Liver (tissue), 9 donors: ENCODE measurements around the gene ADAMTS4. TPM values are rescaled to one million over a fixed set of nuclear protein-coding genes. Genes with fewer than 3 reads are reported as not detected.

Experiments
- DNase-seq: peaks from one replicate; pipeline ENCODE4 v3.0.0-alpha.2; 2017; ENCODE audit warnings: low spot score
- H3K27ac ChIP-seq, 2 donors: one replicate each; pipeline ENCODE4 v1.7.0; 2013; ENCODE audit warnings: inconsistent platforms in 2 of 2, low read length in 2 of 2, control low read depth in 1 of 2, low read depth in 1 of 2, mild to moderate bottlenecking in 1 of 2
- H3K27me3 ChIP-seq, 4 donors: one replicate each; pipeline versions ENCODE4 v1.6.1 to v1.7.0; 2013; ENCODE audit warnings: low read length in 3 of 4, inconsistent platforms in 1 of 4, mild to moderate bottlenecking in 1 of 4, moderate library complexity in 1 of 4; ENCODE audit not compliant: control insufficient read depth in 4 of 4, insufficient read depth in 4 of 4
- H3K36me3 ChIP-seq, 4 donors: one replicate each; pipeline versions ENCODE4 v1.6.1 to v1.7.0; 2013; ENCODE audit warnings: low read length in 3 of 4, mild to moderate bottlenecking in 3 of 4, low read depth in 1 of 4, moderate library complexity in 1 of 4; ENCODE audit not compliant: control insufficient read depth in 4 of 4, insufficient read depth in 3 of 4
- H3K4me1 ChIP-seq, 4 donors: one replicate each; pipeline versions ENCODE4 v1.6.1 to v1.7.0; 2013; ENCODE audit warnings: low read length in 3 of 4, mild to moderate bottlenecking in 3 of 4, moderate library complexity in 1 of 4; ENCODE audit not compliant: control insufficient read depth in 4 of 4, insufficient read depth in 4 of 4
- H3K4me3 ChIP-seq, 3 donors: one replicate each; pipeline versions ENCODE4 v1.6.1 to v1.7.0; 2013; ENCODE audit warnings: low read length in 3 of 3, control low read depth in 1 of 3, low read depth in 1 of 3, mild to moderate bottlenecking in 1 of 3
- H3K9ac ChIP-seq, 2 donors: one replicate each; pipeline ENCODE4 v1.7.0; 2013; ENCODE audit warnings: low read length in 2 of 2, mild to moderate bottlenecking in 2 of 2, moderate library complexity in 2 of 2, control low read depth in 1 of 2, low read depth in 1 of 2
- H3K9me3 ChIP-seq, 4 donors: one replicate each; pipeline versions ENCODE4 v1.6.1 to v1.7.0; 2013; ENCODE audit warnings: low read length in 3 of 4; ENCODE audit not compliant: control insufficient read depth in 4 of 4
- EGR1 ChIP-seq, 2 donors: IDR thresholded peaks; 2 replicates each; pipeline ENCODE4 v1.6.1; 2016 to 2018; ENCODE audit warnings: antibody characterized with exemption in 2 of 2, low read depth in 2 of 2
- FOXA1 ChIP-seq: IDR thresholded peaks from 2 replicates; pipeline ENCODE4 v1.6.1; 2016; ENCODE audit warnings: antibody characterized with exemption
- FOXA2 ChIP-seq: IDR thresholded peaks from 2 replicates; pipeline ENCODE4 v1.6.1; 2016; ENCODE audit warnings: antibody characterized with exemption
- GABPA ChIP-seq, 2 donors: IDR thresholded peaks in 1 of 2; conservative IDR thresholded peaks in 1 of 2; 2 replicates each; pipeline ENCODE4 v1.6.1; 2016; ENCODE audit warnings: antibody characterized with exemption in 2 of 2, mild to moderate bottlenecking in 1 of 2, moderate library complexity in 1 of 2
- HNF4A ChIP-seq, 2 donors: conservative IDR thresholded peaks; 2 replicates each; pipeline ENCODE4 v1.6.1; 2016; ENCODE audit warnings: antibody characterized with exemption in 2 of 2, mild to moderate bottlenecking in 2 of 2
- HNF4G ChIP-seq: IDR thresholded peaks from 2 replicates; pipeline ENCODE4 v1.6.1; 2016; ENCODE audit warnings: antibody characterized with exemption
- JUND ChIP-seq, 2 donors: IDR thresholded peaks; 2 replicates each; pipeline ENCODE4 v1.6.1; 2016; ENCODE audit warnings: antibody characterized with exemption in 2 of 2
- NR2F2 ChIP-seq: IDR thresholded peaks from 2 replicates; pipeline ENCODE4 v1.6.1; 2016; ENCODE audit warnings: antibody characterized with exemption
- RXRA ChIP-seq, 2 donors: IDR thresholded peaks; 2 replicates each; pipeline ENCODE4 v1.6.1; 2017 to 2018; ENCODE audit warnings: antibody characterized with exemption in 2 of 2, mild to moderate bottlenecking in 1 of 2
- TAF1 ChIP-seq: conservative IDR thresholded peaks from 2 replicates; pipeline ENCODE4 v1.6.1; 2016; ENCODE audit warnings: antibody characterized with exemption, mild to moderate bottlenecking
- YY1 ChIP-seq: IDR thresholded peaks from 2 replicates; pipeline ENCODE4 v1.6.1; 2016; ENCODE audit warnings: antibody characterized with exemption, mild to moderate bottlenecking
- WGBS: extraction: QIAGEN DNeasy Blood & Tissue Kit; methylation state at CpG from one replicate; pipeline ENCODE4 v1.1.7; 2013; 5-methylcytosine and 5-hydroxymethylcytosine counted together
- polyA plus RNA-seq, 2 donors: library from polyadenylated mRNA; stranded (reverse) in 1 of 2; unstranded in 1 of 2; fragments of 200-250 nt in 1 of 2; fragments of >200 nt in 1 of 2; fragmentation: Nextera tagmentation in 1 of 2; extraction: Ambion mirVana in 1 of 2; gene quantifications; one replicate each; pipeline versions ENCODE4 v1.2.1 to v1.2.3, GENCODE V29; 2013 to 2015
- total RNA-seq, 2 donors: library from RNA; depleted of rRNA; stranded (reverse); fragments of >200 nt; gene quantifications; one replicate each; pipeline ENCODE4 v1.2.3, GENCODE V29; 2014
- TF ChIP-seq, protein P1 (sequence below): IDR thresholded peaks from 2 replicates; pipeline ENCODE4 v1.6.1; 2016; ENCODE audit warnings: antibody characterized with exemption
- TF ChIP-seq, protein P2 (sequence below): IDR thresholded peaks from 2 replicates; pipeline ENCODE4 v1.6.1; 2016; ENCODE audit warnings: antibody characterized with exemption
- TF ChIP-seq, protein P3 (sequence below): fragments of 150-350 bp; IDR thresholded peaks from 2 replicates; pipeline ENCODE4 v1.5.1; 2017; ENCODE audit warnings: improper control_type of control experiment, low read depth, low read length; ENCODE audit not compliant: missing input control
- TF ChIP-seq, protein P4 (sequence below): IDR thresholded peaks from 2 replicates; pipeline ENCODE4 v1.6.1; 2016; ENCODE audit warnings: antibody characterized with exemption
- donor health status: healthy.
- donor health status: healthy.
- donor health status: healthy.
- donor health status: healthy.
- donor health status: healthy.

ADAMTS4 gene
- total and polyA plus RNA-seq, 4 donors: 0.21 to 2.2 (median 0.38) TPM

DNA sequence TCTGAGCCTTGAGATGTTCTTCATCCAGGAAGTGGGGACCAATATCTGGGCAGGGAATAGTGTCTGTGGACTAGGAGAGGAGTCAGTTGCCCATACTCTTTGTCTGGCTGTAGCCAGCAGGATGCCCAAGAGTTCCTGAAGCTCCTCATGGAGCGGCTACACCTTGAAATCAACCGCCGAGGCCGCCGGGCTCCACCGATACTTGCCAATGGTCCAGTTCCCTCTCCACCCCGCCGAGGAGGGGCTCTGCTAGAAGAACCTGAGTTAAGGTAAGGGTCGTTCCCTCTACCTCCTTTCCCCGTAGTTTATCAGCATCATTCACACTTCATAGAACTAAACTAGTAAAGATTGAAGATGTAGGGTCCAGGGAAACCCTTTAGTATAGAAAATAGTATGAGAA lies 36.0 kb downstream of the ADAMTS4 start (continued):
- TF ChIP-seq, protein P1, sequence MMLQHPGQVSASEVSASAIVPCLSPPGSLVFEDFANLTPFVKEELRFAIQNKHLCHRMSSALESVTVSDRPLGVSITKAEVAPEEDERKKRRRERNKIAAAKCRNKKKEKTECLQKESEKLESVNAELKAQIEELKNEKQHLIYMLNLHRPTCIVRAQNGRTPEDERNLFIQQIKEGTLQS: no peak

DNA sequence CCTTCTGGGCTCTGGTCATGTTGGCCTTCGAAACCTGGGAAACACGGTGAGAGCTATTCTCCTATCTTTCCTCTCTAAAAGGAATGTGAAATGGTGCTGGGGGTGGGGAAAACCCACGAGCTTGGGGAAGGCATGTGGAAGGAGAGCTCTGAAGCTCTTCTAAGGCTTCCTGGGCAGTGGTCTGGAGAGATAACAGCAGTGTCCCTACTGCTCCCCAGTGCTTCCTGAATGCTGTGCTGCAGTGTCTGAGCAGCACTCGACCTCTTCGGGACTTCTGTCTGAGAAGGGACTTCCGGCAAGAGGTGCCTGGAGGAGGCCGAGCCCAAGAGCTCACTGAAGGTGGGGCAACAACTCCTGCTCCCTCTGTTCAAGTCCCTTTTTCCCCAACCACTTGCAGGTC lies 36.8 kb downstream of the ADAMTS4 start:
- Histone ChIP-seq H3K4me3 (no peak overlapping the region), H3K9ac (no peak overlapping the region), H3K27ac (no peak overlapping the region), H3K27me3 (no peaks in the 10 kb centered on the region), H3K9me3 (no peaks in the 10 kb centered on the region), H3K4me1 (peaks cover 15 to 50% (median 32%) of the 10 kb centered on the region in 4 donors), H3K36me3 (peaks cover 0 to 25% (median 9%) of the 10 kb centered on the region in 4 donors)
- 80% methylated on average over 7 of the region's 7 CpGs for WGBS
- no peak for TF ChIP-seq EGR1 (IDR thresholded peaks at IDR 0.05; ENCODE audit: low read depth in 2 of 2)
- DNase-seq: no peak

DNA sequence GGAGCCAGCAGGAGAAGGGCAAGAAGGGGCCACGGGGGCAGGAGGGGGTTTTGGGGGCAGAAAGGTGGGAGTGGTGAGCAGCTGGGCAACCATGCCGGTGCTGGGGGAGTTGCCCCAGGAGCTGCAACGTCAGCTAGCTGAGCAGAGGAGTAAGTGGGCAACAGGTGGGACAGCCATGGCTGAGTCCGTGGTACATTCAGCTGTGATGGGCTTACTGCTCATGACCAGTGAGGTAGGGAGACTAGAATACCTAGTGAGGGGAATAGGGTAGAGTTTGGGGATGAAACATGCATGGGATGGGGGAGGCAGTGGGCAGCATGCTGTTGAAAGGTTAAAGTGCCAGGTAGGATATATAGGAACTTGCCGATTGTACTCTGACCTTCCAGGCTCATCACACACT lies 37.2 kb downstream of the ADAMTS4 start:
- no peaks in the 10 kb centered on the region for H3K9me3 ChIP-seq
- peaks cover 13 to 46% (median 28%) of the 10 kb centered on the region in 4 donors for H3K4me1 ChIP-seq
- 91% methylated on average over 5 of the region's 5 CpGs for WGBS
- no peak overlapping the region for H3K9ac ChIP-seq
- H3K27ac ChIP-seq: no peak overlapping the region
- TF ChIP-seq, protein P2, sequence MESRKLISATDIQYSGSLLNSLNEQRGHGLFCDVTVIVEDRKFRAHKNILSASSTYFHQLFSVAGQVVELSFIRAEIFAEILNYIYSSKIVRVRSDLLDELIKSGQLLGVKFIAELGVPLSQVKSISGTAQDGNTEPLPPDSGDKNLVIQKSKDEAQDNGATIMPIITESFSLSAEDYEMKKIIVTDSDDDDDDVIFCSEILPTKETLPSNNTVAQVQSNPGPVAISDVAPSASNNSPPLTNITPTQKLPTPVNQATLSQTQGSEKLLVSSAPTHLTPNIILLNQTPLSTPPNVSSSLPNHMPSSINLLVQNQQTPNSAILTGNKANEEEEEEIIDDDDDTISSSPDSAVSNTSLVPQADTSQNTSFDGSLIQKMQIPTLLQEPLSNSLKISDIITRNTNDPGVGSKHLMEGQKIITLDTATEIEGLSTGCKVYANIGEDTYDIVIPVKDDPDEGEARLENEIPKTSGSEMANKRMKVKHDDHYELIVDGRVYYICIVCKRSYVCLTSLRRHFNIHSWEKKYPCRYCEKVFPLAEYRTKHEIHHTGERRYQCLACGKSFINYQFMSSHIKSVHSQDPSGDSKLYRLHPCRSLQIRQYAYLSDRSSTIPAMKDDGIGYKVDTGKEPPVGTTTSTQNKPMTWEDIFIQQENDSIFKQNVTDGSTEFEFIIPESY: no peak
- no peak for TF ChIP-seq HNF4G
- no peak for TF ChIP-seq FOXA1
- no peak for TF ChIP-seq YY1
- no peak for TF ChIP-seq TAF1
- TF ChIP-seq, protein P3, sequence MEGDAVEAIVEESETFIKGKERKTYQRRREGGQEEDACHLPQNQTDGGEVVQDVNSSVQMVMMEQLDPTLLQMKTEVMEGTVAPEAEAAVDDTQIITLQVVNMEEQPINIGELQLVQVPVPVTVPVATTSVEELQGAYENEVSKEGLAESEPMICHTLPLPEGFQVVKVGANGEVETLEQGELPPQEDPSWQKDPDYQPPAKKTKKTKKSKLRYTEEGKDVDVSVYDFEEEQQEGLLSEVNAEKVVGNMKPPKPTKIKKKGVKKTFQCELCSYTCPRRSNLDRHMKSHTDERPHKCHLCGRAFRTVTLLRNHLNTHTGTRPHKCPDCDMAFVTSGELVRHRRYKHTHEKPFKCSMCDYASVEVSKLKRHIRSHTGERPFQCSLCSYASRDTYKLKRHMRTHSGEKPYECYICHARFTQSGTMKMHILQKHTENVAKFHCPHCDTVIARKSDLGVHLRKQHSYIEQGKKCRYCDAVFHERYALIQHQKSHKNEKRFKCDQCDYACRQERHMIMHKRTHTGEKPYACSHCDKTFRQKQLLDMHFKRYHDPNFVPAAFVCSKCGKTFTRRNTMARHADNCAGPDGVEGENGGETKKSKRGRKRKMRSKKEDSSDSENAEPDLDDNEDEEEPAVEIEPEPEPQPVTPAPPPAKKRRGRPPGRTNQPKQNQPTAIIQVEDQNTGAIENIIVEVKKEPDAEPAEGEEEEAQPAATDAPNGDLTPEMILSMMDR: no peak
- TF ChIP-seq, protein P4, sequence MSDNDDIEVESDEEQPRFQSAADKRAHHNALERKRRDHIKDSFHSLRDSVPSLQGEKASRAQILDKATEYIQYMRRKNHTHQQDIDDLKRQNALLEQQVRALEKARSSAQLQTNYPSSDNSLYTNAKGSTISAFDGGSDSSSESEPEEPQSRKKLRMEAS: no peak
- no peak for TF ChIP-seq RXRA (IDR thresholded peaks at IDR 0.05)
- no peak for TF ChIP-seq FOXA2
- TF ChIP-seq GABPA (IDR thresholded peaks at IDR 0.05 in 1 of 2, conservative IDR thresholded peaks at IDR 0.05 in 1 of 2): no peak
- TF ChIP-seq NR2F2: no peak
- no peak for TF ChIP-seq EGR1 (IDR thresholded peaks at IDR 0.05; ENCODE audit: low read depth in 2 of 2)
- TF ChIP-seq, protein P1: no peak
- TF ChIP-seq HNF4A (conservative IDR thresholded peaks at IDR 0.05): no peak
- TF ChIP-seq JUND (IDR thresholded peaks at IDR 0.05): no peak
- H3K27me3 ChIP-seq: no peaks in the 10 kb centered on the region
- peaks cover 0 to 25% (median 9%) of the 10 kb centered on the region in 4 donors for H3K36me3 ChIP-seq
- no peak for DNase-seq
- no peak overlapping the region for H3K4me3 ChIP-seq
